Measurements from ENCODE around the gene EPHA10. TPM values are rescaled to one million over a fixed set of nuclear protein-coding genes. Genes with fewer than 3 reads are reported as not detected.

The EPHA10 gene
- total RNA-seq, 2 experiments from 2014 or later: not detected

DNA sequence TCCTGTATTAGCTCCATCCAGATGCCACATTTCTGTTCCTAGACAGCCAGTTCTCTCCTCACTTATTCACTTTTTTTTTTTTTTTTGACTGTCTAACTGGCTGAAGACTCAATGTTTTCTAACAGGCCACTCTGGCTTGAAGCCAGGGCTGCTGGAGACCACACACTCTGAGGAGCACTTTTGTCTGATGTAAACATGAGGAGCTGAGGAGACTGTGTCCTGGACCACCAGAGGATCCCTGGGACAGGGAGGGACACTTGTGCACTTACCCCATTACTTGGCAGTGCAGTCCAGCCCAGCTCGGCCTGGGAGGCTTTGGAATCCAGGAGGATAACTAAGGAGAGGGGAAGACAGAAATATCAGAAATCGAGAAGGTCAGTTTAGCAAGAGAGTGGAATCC, 2.4 kb downstream of the EPHA10 start:
- Histone ChIP-seq H3K9me3 (ENCODE audit: control insufficient read depth in 1 of 2, insufficient read depth in 1 of 2, low read length in 2 of 2) (peaks cover 0 to 35% of the 10 kb centered on the region in 2 experiments), H3K27me3 (ENCODE audit: control insufficient read depth in 1 of 2, insufficient read depth in 2 of 2, low read length in 2 of 2) (peaks cover 56 to 81% of the 10 kb centered on the region in 2 experiments), H3K27ac (ENCODE audit: low read depth in 1 of 2, low read length in 2 of 2) (no peak overlapping the region), H3K4me1 (ENCODE audit: insufficient read depth, low read length) (peaks cover 13% of the 10 kb centered on the region), H3K36me3 (ENCODE audit: insufficient read depth, low read length) (no peaks in the 10 kb centered on the region), H3K4me3 (ENCODE audit: low read length) (no peak overlapping the region)
- intact Hi-C loops (cut with DNase I, micrococcal nuclease): no loop called here
- no peak for DNase-seq
- peaks cover 4% of the 10 kb centered on the region for H3K4me1 Mint-ChIP-seq (ENCODE audit: low read depth)
- no peaks in the 10 kb centered on the region for H3K9me3 Mint-ChIP-seq
- peaks cover 57% of the 10 kb centered on the region for H3K27me3 Mint-ChIP-seq
- ChIA-PET CTCF (no interaction called here), POLR2A (no interaction called here)
- ATAC-seq (ENCODE audit: poor library complexity): no peak
- H3K4me3 Mint-ChIP-seq: no peak overlapping the region
- no peak overlapping the region for H3K27ac Mint-ChIP-seq
- TF ChIP-seq, protein P1, sequence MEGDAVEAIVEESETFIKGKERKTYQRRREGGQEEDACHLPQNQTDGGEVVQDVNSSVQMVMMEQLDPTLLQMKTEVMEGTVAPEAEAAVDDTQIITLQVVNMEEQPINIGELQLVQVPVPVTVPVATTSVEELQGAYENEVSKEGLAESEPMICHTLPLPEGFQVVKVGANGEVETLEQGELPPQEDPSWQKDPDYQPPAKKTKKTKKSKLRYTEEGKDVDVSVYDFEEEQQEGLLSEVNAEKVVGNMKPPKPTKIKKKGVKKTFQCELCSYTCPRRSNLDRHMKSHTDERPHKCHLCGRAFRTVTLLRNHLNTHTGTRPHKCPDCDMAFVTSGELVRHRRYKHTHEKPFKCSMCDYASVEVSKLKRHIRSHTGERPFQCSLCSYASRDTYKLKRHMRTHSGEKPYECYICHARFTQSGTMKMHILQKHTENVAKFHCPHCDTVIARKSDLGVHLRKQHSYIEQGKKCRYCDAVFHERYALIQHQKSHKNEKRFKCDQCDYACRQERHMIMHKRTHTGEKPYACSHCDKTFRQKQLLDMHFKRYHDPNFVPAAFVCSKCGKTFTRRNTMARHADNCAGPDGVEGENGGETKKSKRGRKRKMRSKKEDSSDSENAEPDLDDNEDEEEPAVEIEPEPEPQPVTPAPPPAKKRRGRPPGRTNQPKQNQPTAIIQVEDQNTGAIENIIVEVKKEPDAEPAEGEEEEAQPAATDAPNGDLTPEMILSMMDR (IDR thresholded peaks at IDR 0.05): no peak
- no peaks in the 10 kb centered on the region for H3K36me3 Mint-ChIP-seq (ENCODE audit: low read depth)

DNA sequence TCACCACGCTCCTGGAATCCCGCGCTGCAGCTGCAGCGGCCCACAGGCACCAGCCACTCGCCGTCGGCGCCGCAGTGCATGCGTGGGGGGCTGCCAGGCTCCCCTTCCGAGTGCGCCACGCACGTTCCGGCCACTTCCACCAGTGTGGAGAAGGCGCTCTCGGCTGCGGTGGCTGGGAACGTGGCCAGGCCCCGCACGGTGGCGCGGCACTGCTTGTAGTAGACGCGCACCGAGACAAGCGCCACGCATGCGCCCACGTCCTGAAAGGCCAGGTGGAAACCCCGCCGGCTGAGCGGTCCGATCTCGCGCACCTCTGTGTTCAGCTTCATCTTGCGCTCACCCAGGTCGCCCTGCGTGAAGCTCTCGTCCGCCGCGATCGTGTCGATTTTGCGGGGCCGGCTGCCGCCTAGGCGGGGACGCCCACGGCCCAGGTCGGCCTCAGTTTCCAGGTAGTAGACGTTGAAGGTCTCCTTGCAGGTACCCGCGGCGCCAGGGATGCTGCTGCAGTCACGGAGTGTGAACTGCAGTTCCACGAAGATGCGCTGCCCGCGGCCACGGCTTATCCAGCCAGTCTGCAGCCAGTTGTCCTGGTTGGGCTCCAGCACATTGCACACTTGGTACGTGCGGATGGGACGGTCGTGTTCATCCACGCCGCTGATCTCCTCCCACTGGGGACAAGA, 3.4 kb downstream of the EPHA10 start:
- ATAC-seq (ENCODE audit: poor library complexity): no peak
- intact Hi-C loops (cut with DNase I, micrococcal nuclease): no loop called here
- no peak overlapping the region for H3K27ac Mint-ChIP-seq
- peaks cover 47% of the 10 kb centered on the region for H3K27me3 Mint-ChIP-seq
- no peak for DNase-seq
- H3K36me3 Mint-ChIP-seq (ENCODE audit: low read depth): no peaks in the 10 kb centered on the region
- TF ChIP-seq, protein P1 (IDR thresholded peaks at IDR 0.05): no peak
- no peak overlapping the region for H3K27ac ChIP-seq (ENCODE audit: low read depth in 1 of 2, low read length in 2 of 2)
- POLR2A ChIA-PET: no interaction called here
- H3K4me1 Mint-ChIP-seq (ENCODE audit: low read depth): peaks cover 4% of the 10 kb centered on the region
- H3K9me3 Mint-ChIP-seq: no peaks in the 10 kb centered on the region
- H3K4me1 ChIP-seq (ENCODE audit: insufficient read depth, low read length): peaks cover 13% of the 10 kb centered on the region
- CTCF ChIA-PET: no interaction called here
- H3K36me3 ChIP-seq (ENCODE audit: insufficient read depth, low read length): no peaks in the 10 kb centered on the region
- H3K9me3 ChIP-seq (ENCODE audit: control insufficient read depth in 1 of 2, insufficient read depth in 1 of 2, low read length in 2 of 2): peaks cover 0 to 35% of the 10 kb centered on the region in 2 experiments
- H3K4me3 Mint-ChIP-seq: no peak overlapping the region
- no peak overlapping the region for H3K4me3 ChIP-seq (ENCODE audit: low read length)
- H3K27me3 ChIP-seq (ENCODE audit: control insufficient read depth in 1 of 2, insufficient read depth in 2 of 2, low read length in 2 of 2): peaks cover 51 to 72% of the 10 kb centered on the region in 2 experiments

DNA sequence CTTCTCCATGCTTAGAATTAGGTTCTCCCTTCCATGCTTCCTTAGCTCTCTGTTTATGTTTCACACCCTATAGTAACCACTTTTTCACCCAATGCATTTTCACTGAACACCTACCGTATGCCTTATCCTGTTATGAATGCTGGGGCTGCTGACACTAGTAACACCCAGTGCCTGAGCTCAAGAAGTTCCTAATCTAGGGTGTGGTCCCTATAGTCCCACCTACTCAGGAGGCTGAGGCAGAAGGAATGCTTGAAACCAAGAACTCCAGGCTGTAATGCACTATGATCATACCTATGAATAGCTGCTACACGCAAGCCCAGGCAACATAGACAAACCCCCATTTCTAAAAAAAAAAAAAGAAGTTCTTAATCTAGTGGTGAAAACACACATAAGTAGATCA, 5.5 kb downstream of the EPHA10 start:
- H3K4me3 ChIP-seq (ENCODE audit: low read length): no peak overlapping the region
- no peaks in the 10 kb centered on the region for H3K36me3 ChIP-seq (ENCODE audit: insufficient read depth, low read length)
- H3K27me3 ChIP-seq (ENCODE audit: control insufficient read depth in 1 of 2, insufficient read depth in 2 of 2, low read length in 2 of 2): peaks cover 44 to 71% of the 10 kb centered on the region in 2 experiments
- no peaks in the 10 kb centered on the region for H3K4me1 ChIP-seq (ENCODE audit: insufficient read depth, low read length)
- DNase-seq (no peak), ATAC-seq (ENCODE audit: poor library complexity) (no peak)
- H3K27ac Mint-ChIP-seq: no peak overlapping the region
- peaks cover 45% of the 10 kb centered on the region for H3K27me3 Mint-ChIP-seq
- TF ChIP-seq, protein P1 (IDR thresholded peaks at IDR 0.05): no peak
- H3K4me1 Mint-ChIP-seq (ENCODE audit: low read depth): no peaks in the 10 kb centered on the region
- H3K27ac ChIP-seq (ENCODE audit: low read depth in 1 of 2, low read length in 2 of 2): no peak overlapping the region
- peaks cover 0 to 17% of the 10 kb centered on the region in 2 experiments for H3K9me3 ChIP-seq (ENCODE audit: control insufficient read depth in 1 of 2, insufficient read depth in 1 of 2, low read length in 2 of 2)
- ChIA-PET CTCF (no interaction called here), POLR2A (no interaction called here)
- no peaks in the 10 kb centered on the region for H3K36me3 Mint-ChIP-seq (ENCODE audit: low read depth)
- no peaks in the 10 kb centered on the region for H3K9me3 Mint-ChIP-seq
- H3K4me3 Mint-ChIP-seq: no peak overlapping the region
- intact Hi-C loops (cut with DNase I, micrococcal nuclease): no loop called here
